Gastroesophageal sphincter (tissue), 3 donors: ENCODE results near the gene PTK6.

Source experiments
- POLR2A ChIP-seq, 2 donors: fragments of 450-650 bp; IDR thresholded peaks; one replicate each; pipeline ENCODE4 v1.6.1; 2017; ENCODE audit warnings: antibody characterized with exemption in 2 of 2, mild to moderate bottlenecking in 2 of 2, moderate library complexity in 1 of 2
- TF ChIP-seq, protein P1 (sequence below), 4 experiments: fragments of 200-600 bp in 2 of 4; fragments of 450-650 bp in 2 of 4; sonication (generic) in 1 of 4; IDR thresholded peaks; one replicate each; pipeline ENCODE4 v1.5.1; 2017 to 2019; ENCODE audit warnings: antibody characterized with exemption in 4 of 4, mild to moderate bottlenecking in 2 of 4, moderate library complexity in 2 of 4

DNA sequence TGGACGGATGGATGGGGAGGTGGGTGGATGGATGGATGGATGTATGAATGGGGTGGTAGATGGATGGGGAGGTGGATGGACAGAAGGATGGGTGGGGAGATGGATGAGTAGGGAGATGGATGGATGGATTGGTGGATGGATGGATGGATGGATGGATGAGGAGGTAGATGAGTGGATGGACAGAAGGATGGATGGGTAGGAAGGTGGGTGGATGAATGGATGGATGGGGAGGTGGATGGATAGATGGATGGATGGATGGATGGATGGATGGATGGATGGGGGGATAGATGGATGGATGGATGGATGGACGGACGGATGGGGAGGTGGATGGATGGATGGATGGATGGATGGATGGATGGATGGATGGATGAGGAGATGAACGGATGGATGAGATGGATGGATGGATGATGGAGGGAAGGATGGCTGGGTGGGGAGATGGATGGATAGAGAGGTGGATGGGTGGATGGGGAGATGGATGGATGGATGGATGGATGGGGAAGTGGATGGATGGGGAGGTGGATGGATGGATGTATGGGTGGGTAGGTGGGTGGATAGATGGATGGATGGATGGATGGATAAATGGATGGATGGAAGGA is 45.4 kb downstream of the PTK6 start:
- TF ChIP-seq, protein P1, sequence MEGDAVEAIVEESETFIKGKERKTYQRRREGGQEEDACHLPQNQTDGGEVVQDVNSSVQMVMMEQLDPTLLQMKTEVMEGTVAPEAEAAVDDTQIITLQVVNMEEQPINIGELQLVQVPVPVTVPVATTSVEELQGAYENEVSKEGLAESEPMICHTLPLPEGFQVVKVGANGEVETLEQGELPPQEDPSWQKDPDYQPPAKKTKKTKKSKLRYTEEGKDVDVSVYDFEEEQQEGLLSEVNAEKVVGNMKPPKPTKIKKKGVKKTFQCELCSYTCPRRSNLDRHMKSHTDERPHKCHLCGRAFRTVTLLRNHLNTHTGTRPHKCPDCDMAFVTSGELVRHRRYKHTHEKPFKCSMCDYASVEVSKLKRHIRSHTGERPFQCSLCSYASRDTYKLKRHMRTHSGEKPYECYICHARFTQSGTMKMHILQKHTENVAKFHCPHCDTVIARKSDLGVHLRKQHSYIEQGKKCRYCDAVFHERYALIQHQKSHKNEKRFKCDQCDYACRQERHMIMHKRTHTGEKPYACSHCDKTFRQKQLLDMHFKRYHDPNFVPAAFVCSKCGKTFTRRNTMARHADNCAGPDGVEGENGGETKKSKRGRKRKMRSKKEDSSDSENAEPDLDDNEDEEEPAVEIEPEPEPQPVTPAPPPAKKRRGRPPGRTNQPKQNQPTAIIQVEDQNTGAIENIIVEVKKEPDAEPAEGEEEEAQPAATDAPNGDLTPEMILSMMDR (IDR thresholded peaks at IDR 0.05): no peak
- TF ChIP-seq POLR2A (IDR thresholded peaks at IDR 0.05): no peak
